VCaP (cell line): Measurements from ENCODE around the gene UNC5CL.
"Not testable (repeated sequence)": the region's sequence is repeated elsewhere in the genome, so short reads cannot be mapped to it uniquely, and the experiment has no call there.

ENCODE experiments used
- H3K27ac ChIP-seq: fragments of 450-650 bp; 2 replicates; pipeline ENCODE4 v1.5.1; 2017
- CTCF ChIP-seq: fragments of 450-650 bp; conservative IDR thresholded peaks from 2 replicates; pipeline ENCODE4 v1.5.1; 2017; ENCODE audit warnings: mild to moderate bottlenecking, moderate library complexity

The UNC5CL gene

DNA sequence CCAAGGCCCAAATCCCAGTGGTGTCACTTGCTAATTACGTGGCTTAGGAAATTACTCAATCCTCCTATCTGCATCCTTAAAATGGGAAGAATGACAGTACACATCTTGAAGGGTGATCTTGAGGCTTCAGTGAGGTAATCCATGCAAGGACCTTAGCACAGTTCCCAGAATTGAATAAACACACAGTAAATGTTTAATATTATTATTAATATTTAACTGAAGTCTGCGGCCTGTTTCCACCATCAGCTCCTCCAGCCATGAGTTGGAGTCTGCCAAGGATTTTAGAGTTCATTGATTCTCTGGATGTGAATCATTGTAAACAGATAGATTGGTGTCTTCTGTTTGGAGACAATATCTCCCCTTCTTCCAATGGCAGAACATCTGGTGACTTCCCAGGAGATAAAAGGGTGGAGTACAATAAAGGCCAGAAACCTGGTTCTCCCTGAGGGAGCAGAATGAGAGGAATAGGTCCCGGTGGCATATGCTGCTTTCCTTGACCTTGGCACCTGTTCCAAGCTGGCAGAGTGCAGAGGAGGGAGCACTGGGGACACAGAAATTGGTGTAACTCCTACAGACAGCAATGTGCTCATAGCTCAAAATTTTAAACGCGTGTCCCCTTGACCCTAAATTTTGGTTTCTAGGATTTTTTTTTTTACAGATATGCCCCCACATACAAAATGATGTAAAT is 25.4 kb downstream of the UNC5CL start:
- H3K27ac ChIP-seq, result peak overlapping the region; percentile 30; the same call in 1 of the 2 replicates
- TF ChIP-seq CTCF, result no peak

- no peak for TF ChIP-seq CTCF
- H3K27ac ChIP-seq, result no peak overlapping the region
Measured at GRCh38 chr6:41011673-41012072, 27.3 kb downstream of the UNC5CL start.

GRCh38 chr6:41009669-41010068 is 29.4 kb downstream of the UNC5CL start:
- no peak overlapping the region for H3K27ac ChIP-seq
- no peak for TF ChIP-seq CTCF

- no peak for TF ChIP-seq CTCF
- H3K27ac ChIP-seq, result no peak overlapping the region
Measured at GRCh38 chr6:41008011-41008410, 31.0 kb downstream of the UNC5CL start.

GRCh38 chr6:41006980-41007379 is 32.0 kb downstream of the UNC5CL start:
- H3K27ac ChIP-seq, result not testable (repeated sequence)

- peak; percentile 73 for TF ChIP-seq CTCF
- H3K27ac ChIP-seq, result not testable (repeated sequence)
Measured at GRCh38 chr6:41006217-41006616, 32.8 kb downstream of the UNC5CL start.

DNA sequence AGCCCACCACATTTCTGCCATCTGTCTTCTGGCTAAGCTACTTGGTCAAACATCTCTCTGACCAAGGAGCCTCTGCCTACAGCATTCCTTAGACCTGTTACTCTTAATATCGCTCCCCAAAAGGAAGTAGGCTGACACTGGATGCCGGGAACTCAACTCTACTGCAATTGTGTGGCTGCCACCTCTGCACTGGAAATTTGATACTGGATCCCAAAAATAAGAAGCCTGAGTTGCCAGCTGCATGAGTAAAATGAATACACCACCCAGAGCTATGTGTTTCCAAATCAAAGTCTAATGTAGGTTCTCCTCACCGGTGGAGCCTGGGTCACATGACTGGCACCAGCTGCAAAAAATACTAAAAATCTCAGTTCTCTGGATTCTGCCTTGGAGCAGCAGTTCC is 36.9 kb downstream of the UNC5CL start:
- H3K27ac ChIP-seq, result no peak overlapping the region
- no peak for TF ChIP-seq CTCF

DNA sequence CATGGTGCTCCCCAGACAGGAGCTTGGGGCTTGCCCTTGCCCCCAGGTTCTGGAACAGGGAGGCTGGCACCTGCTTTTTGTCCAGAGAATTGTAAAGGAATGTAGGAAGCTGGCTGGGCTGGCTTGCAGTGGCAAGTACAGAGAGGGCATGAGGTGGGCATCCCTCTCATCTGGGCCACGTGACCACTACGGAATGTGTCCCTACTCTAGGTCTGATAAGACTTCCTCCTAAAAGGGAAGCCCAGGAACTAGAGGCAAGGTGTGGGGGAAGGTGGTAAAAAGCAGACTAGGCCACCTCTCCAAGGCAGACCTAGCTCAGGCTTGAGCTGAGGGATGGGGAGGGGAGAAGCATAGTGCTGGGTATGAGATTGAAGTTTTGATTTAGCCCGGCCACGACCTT is 38.8 kb downstream of the UNC5CL start:
- TF ChIP-seq CTCF, result no peak
- H3K27ac ChIP-seq, result no peak overlapping the region
